Fibroblast of lung (primary cell): Measurements from ENCODE around the gene CCDC171. TPM values are rescaled to one million over a fixed set of nuclear protein-coding genes. Genes with fewer than 3 reads are reported as not detected.

Experiments used
- DNase-seq, 2 donors: peaks; one replicate each; pipeline versions ENCODE4 v3.0.0 to v3.0.0-alpha.2; 2010; ENCODE audit warnings: low read depth in 2 of 2
- H2AFZ ChIP-seq: 2 replicates; pipeline ENCODE4 v1.5.1; 2012; ENCODE audit warnings: low read length, control low read depth, inconsistent platforms
- H3K27ac ChIP-seq: 2 replicates; pipeline ENCODE4 v1.5.1; 2011; ENCODE audit warnings: low read length, control low read depth; ENCODE audit not compliant: insufficient read depth
- H3K27me3 ChIP-seq: 2 replicates; pipeline ENCODE4 v1.5.1; 2011; ENCODE audit warnings: mild to moderate bottlenecking, low read length; ENCODE audit not compliant: control insufficient read depth, insufficient read depth
- H3K36me3 ChIP-seq: 2 replicates; pipeline ENCODE4 v1.5.1; 2011; ENCODE audit warnings: low read length; ENCODE audit not compliant: control insufficient read depth, insufficient read depth
- H3K4me1 ChIP-seq: 2 replicates; pipeline ENCODE4 v1.5.1; 2011; ENCODE audit warnings: low read length; ENCODE audit not compliant: control insufficient read depth, insufficient read depth; ENCODE audit errors: extremely low read depth
- H3K4me2 ChIP-seq: 2 replicates; pipeline ENCODE4 v1.5.1; 2011; ENCODE audit warnings: low read length, control low read depth; ENCODE audit not compliant: insufficient read depth; ENCODE audit errors: extremely low read depth
- H3K4me3 ChIP-seq, 4 experiments: fragments of 200-600 bp in 1 of 4; sonication (generic) in 1 of 4; replicated peaks in 1 of 4; 2 replicates each; pipeline ENCODE4 v1.5.1; 2011 to 2016; ENCODE audit warnings: low read length in 4 of 4, low read depth in 3 of 4, mild to moderate bottlenecking in 3 of 4, control low read depth in 2 of 4, inconsistent platforms in 1 of 4, mixed read lengths in 1 of 4; ENCODE audit not compliant: insufficient read depth in 1 of 4; ENCODE audit errors: control extremely low read depth in 1 of 4
- H3K79me2 ChIP-seq: 2 replicates; pipeline ENCODE4 v1.5.1; 2012; ENCODE audit warnings: mild to moderate bottlenecking, low read length, inconsistent platforms; ENCODE audit not compliant: control insufficient read depth, insufficient read depth
- H3K9ac ChIP-seq: 2 replicates; pipeline ENCODE4 v1.5.1; 2011; ENCODE audit warnings: mild to moderate bottlenecking, low read length, control low read depth; ENCODE audit not compliant: insufficient read depth
- H3K9me3 ChIP-seq: 2 replicates; pipeline ENCODE4 v1.5.1; 2012; ENCODE audit warnings: low read depth, low read length; ENCODE audit not compliant: control insufficient read depth, insufficient read depth
- H4K20me1 ChIP-seq: 2 replicates; pipeline ENCODE4 v1.5.1; 2011; ENCODE audit warnings: low read length; ENCODE audit not compliant: control insufficient read depth, insufficient read depth; ENCODE audit errors: extremely low read depth
- EZH2 ChIP-seq: IDR thresholded peaks from 2 replicates; pipeline ENCODE4 v1.5.1; 2012; ENCODE audit warnings: low read length, control low read depth, mild to moderate bottlenecking; ENCODE audit errors: missing control alignments
- polyA plus RNA-seq, 2 donors: library from polyadenylated mRNA; depleted of rRNA in 1 of 2; stranded (reverse) in 1 of 2; unstranded in 1 of 2; fragments of >200 nt; gene quantifications; 2 replicates each; pipeline ENCODE4 v1.2.1, GENCODE V29; 2011 to 2012; ENCODE audit warnings: missing spikeins in 1 of 2
- total RNA-seq: library from RNA; depleted of rRNA; stranded (reverse); fragments of >200 nt; gene quantifications from 2 replicates; pipeline ENCODE4 v1.2.1, GENCODE V29; 2014
- TF ChIP-seq, protein P1 (sequence below), 2 donors: IDR thresholded peaks in 1 of 2; conservative IDR thresholded peaks in 1 of 2; 1 replicate in 1 of 2; 2 replicates in 1 of 2; pipeline ENCODE4 v1.5.1; 2011 to 2012; ENCODE audit warnings: low read length in 2 of 2, control low read depth in 1 of 2, inconsistent platforms in 1 of 2, low read depth in 1 of 2, mild to moderate bottlenecking in 1 of 2

The CCDC171 gene
- total and polyA plus RNA-seq, 2 donors (not counting 1 experiment from before 2014, with no cell fraction given) = 0.62 to 4.8 TPM

DNA sequence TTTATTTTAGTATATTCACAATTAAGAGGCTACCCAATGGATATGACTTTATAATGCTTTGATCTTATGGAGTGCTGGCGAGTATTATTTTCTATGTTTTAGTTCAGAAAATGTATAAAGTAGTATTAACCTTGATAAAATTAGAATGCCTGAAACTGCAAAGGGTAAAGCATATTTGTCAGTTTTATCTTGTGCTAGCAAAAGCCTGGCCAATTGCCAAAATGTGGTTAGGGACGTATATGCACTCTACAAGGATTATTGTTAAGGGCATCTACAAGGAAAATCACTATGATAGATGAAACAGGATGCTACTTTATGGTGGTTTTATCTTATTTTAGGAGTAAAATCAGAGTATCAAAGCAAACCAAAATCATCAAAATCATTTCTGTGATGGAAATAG, 281.7 kb downstream of the CCDC171 start:
- Histone ChIP-seq H3K9me3 (no peaks in the 10 kb centered on the region), H3K9ac (no peak overlapping the region), H3K4me1 (no peaks in the 10 kb centered on the region), H3K4me2 (no peak overlapping the region), H3K36me3 (no peaks in the 10 kb centered on the region), H2AFZ (no peak overlapping the region), H3K79me2 (no peaks in the 10 kb centered on the region), H3K27ac (no peak overlapping the region), H3K27me3 (no peaks in the 10 kb centered on the region), H3K4me3 (no peak overlapping the region), H4K20me1 (no peaks in the 10 kb centered on the region)
- no peak for TF ChIP-seq EZH2
- TF ChIP-seq, protein P1, sequence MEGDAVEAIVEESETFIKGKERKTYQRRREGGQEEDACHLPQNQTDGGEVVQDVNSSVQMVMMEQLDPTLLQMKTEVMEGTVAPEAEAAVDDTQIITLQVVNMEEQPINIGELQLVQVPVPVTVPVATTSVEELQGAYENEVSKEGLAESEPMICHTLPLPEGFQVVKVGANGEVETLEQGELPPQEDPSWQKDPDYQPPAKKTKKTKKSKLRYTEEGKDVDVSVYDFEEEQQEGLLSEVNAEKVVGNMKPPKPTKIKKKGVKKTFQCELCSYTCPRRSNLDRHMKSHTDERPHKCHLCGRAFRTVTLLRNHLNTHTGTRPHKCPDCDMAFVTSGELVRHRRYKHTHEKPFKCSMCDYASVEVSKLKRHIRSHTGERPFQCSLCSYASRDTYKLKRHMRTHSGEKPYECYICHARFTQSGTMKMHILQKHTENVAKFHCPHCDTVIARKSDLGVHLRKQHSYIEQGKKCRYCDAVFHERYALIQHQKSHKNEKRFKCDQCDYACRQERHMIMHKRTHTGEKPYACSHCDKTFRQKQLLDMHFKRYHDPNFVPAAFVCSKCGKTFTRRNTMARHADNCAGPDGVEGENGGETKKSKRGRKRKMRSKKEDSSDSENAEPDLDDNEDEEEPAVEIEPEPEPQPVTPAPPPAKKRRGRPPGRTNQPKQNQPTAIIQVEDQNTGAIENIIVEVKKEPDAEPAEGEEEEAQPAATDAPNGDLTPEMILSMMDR (conservative IDR thresholded peaks at IDR 0.05 in 1 of 2, IDR thresholded peaks at IDR 0.05 in 1 of 2; ENCODE audit: low read depth in 1 of 2, low read length in 2 of 2) = no peak
- DNase-seq = peak; percentile 42 to 58

DNA sequence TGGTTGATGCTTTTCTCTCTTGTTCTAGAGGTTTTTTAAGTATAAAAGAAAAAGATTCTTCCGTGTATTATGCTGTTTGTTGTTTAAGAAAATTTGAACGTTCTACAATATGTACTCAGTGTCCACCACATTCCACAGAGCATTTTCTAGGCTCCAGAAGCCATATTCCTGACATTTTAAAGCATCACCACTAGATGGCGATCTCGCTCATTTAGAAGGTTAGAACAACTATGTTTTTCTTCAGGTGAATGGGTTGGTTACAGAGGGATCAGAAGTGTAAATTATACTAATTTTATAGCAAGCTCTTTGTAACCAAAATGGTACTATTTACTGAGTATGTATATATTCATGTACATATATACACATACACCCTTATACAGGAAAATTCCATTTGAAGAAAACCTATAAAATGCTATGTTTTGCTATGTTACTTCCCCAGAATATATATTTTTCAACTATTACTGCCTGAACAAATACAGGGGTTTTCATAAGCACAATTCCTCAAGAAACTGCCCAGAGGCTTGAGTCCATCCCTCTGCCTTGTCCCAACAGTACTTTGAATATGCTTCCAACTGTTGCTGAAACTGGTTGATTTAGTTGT, 284.3 kb downstream of the CCDC171 start:
- Histone ChIP-seq H3K79me2 (no peaks in the 10 kb centered on the region), H3K27ac (no peak overlapping the region), H3K9me3 (no peaks in the 10 kb centered on the region), H3K9ac (no peak overlapping the region), H3K36me3 (no peaks in the 10 kb centered on the region), H3K4me1 (no peaks in the 10 kb centered on the region), H3K4me3 (no peak overlapping the region), H4K20me1 (no peaks in the 10 kb centered on the region), H3K27me3 (no peaks in the 10 kb centered on the region), H2AFZ (no peak overlapping the region), H3K4me2 (no peak overlapping the region)
- no peak for TF ChIP-seq EZH2
- TF ChIP-seq, protein P1 (conservative IDR thresholded peaks at IDR 0.05 in 1 of 2, IDR thresholded peaks at IDR 0.05 in 1 of 2; ENCODE audit: low read depth in 1 of 2, low read length in 2 of 2) = peak; percentile 63 to 68
- peak; percentile 51 to 74 for DNase-seq

- H3K27me3 ChIP-seq = no peaks in the 10 kb centered on the region
- H2AFZ ChIP-seq = no peak overlapping the region
- H3K36me3 ChIP-seq = no peaks in the 10 kb centered on the region
- H3K4me3 ChIP-seq = no peak overlapping the region
- no peak overlapping the region for H3K9ac ChIP-seq
- no peaks in the 10 kb centered on the region for H3K9me3 ChIP-seq
- H3K79me2 ChIP-seq = no peaks in the 10 kb centered on the region
- no peak for DNase-seq
- no peak for TF ChIP-seq EZH2
- TF ChIP-seq, protein P1 (conservative IDR thresholded peaks at IDR 0.05 in 1 of 2, IDR thresholded peaks at IDR 0.05 in 1 of 2; ENCODE audit: low read depth in 1 of 2, low read length in 2 of 2) = no peak
- no peak overlapping the region for H3K4me2 ChIP-seq
- H4K20me1 ChIP-seq = no peaks in the 10 kb centered on the region
- H3K27ac ChIP-seq = no peak overlapping the region
- no peaks in the 10 kb centered on the region for H3K4me1 ChIP-seq
Observed at GRCh38 chr9:15842051-15842450, 289.2 kb downstream of the CCDC171 start.
